Left renal cortex interstitium (tissue), 4 donors: Measurements from ENCODE around the gene UBXN1. TPM values are rescaled to one million over a fixed set of nuclear protein-coding genes. Genes with fewer than 3 reads are reported as not detected.
"Not testable (repeated sequence)": the region's sequence is repeated elsewhere in the genome, so short reads cannot be mapped to it uniquely, and the experiment has no call there.

Source experiments
- DNase-seq, 4 donors: peaks; one replicate each; pipeline ENCODE4 v3.0.0-alpha.2; 2013; ENCODE audit warnings: low read depth in 4 of 4, low spot score in 2 of 4, missing footprints in 1 of 4
- polyA plus RNA-seq, 4 donors: library from polyadenylated mRNA; unstranded; fragments of 120-200 nt; gene quantifications; one replicate each; pipeline ENCODE4 v1.2.1, GENCODE V29; 2013; ENCODE audit not compliant: insufficient read length in 4 of 4

Gene UBXN1
- polyA plus RNA-seq, 4 donors, result 151 to 187 (median 174) TPM

- DNase-seq, result peak; percentile 90 to 98 (median 94)
Measured at GRCh38 chr11:62709247-62710000, 30.6 kb upstream of the UBXN1 start.

GRCh38 chr11:62708793-62709192 lies 29.9 kb upstream of the UBXN1 start:
- no peak for DNase-seq

- no peak for DNase-seq
Measured at GRCh38 chr11:62708392-62708791, 29.5 kb upstream of the UBXN1 start.

GRCh38 chr11:62707277-62707861 lies 28.5 kb upstream of the UBXN1 start, which contains the start of the genes BSCL2 and GNG3:
Gene BSCL2 (minus strand): TSS chr11:62707424. CDS start chr11:62707195, 229 bp downstream.
Gene GNG3 (plus strand): TSS chr11:62707676. CDS start chr11:62708296, 620 bp downstream.
- peak in 2 of 4 donors; percentile 63 to 69 for DNase-seq

GRCh38 chr11:62706850-62707247 lies 28.0 kb upstream of the UBXN1 start:
- DNase-seq, result no peak

GRCh38 chr11:62705880-62706849 lies 27.3 kb upstream of the UBXN1 start:
- peak in 2 of 4 donors; percentile 85 to 86 for DNase-seq

- DNase-seq, result no peak
Measured at GRCh38 chr11:62705413-62705812, 26.5 kb upstream of the UBXN1 start.

GRCh38 chr11:62703921-62704320 lies 25.0 kb upstream of the UBXN1 start:
- not testable (repeated sequence) for DNase-seq

- no peak for DNase-seq
Measured at GRCh38 chr11:62702246-62702645, 23.4 kb upstream of the UBXN1 start.

- no peak for DNase-seq
Measured at GRCh38 chr11:62694455-62695167, 15.7 kb upstream of the UBXN1 start.

GRCh38 chr11:62693624-62694023 lies 14.8 kb upstream of the UBXN1 start:
- not testable (repeated sequence) for DNase-seq

GRCh38 chr11:62689421-62690183 lies 10.7 kb upstream of the UBXN1 start, which contains the start of gene LRRN4CL:
Gene LRRN4CL (minus strand): TSS chr11:62689530. CDS start chr11:62688508, 1,022 bp downstream.
- DNase-seq, result no peak

GRCh38 chr11:62688491-62688890 lies 9.6 kb upstream of the UBXN1 start:
- DNase-seq, result no peak

GRCh38 chr11:62687508-62688396 lies 8.9 kb upstream of the UBXN1 start:
- no peak for DNase-seq

GRCh38 chr11:62682518-62682917 lies 3.6 kb upstream of the UBXN1 start:
- DNase-seq, result no peak

GRCh38 chr11:62680825-62681240 lies 2.0 kb upstream of the UBXN1 start:
- DNase-seq, result no peak

GRCh38 chr11:62678433-62678769 lies 472 bp downstream of the UBXN1 start:
- no peak for DNase-seq

GRCh38 chr11:62677714-62678113 lies 1.2 kb downstream of the UBXN1 start:
- no peak for DNase-seq
